ENCODE data around the gene ACER3. TPM values are rescaled to one million over a fixed set of nuclear protein-coding genes. Genes with fewer than 3 reads are reported as not detected.

The ACER3 gene
- total and polyA plus RNA-seq, 2 of the 4 experiments (the other 2 are of a cell fraction) = 3.5 to 10.0 TPM

GRCh38 chr11:77055101-77055561 lies 194.4 kb downstream of the ACER3 start:
- Histone ChIP-seq H3K9me3 (ENCODE audit: control insufficient read depth, insufficient read depth, low read length) (peaks cover 15% of the 10 kb centered on the region), H2BK20ac (ENCODE audit: low read depth, low read length) (no peak overlapping the region), H3K79me1 (ENCODE audit: low read depth in 1 of 2, low read length in 2 of 2) (no peaks in the 10 kb centered on the region), H3K27me3 (ENCODE audit: control insufficient read depth, insufficient read depth, low read length) (peaks cover 17% of the 10 kb centered on the region), H2AFZ (replicated peaks; ENCODE audit: low read length, poor library complexity) (no peak overlapping the region), H3K14ac (replicated peaks; ENCODE audit: low read depth, low read length) (no peak overlapping the region), H3K4me2 (ENCODE audit: low read depth, low read length) (no peak overlapping the region), H4K91ac (ENCODE audit: insufficient read depth, low read depth, low read length) (no peak overlapping the region), H3K18ac (ENCODE audit: low read depth, low read length) (no peak overlapping the region), H3K4me1 (ENCODE audit: control insufficient read depth, insufficient read depth, low read length) (no peaks in the 10 kb centered on the region), H3K23ac (ENCODE audit: low read depth, low read length) (no peak overlapping the region), H4K5ac (ENCODE audit: low read depth, low read length) (no peak overlapping the region), H4K8ac (ENCODE audit: low read depth in 2 of 2, low read length in 2 of 2) (no peak overlapping the region), H2BK5ac (ENCODE audit: low read depth, low read length, poor library complexity, severe bottlenecking) (no peak overlapping the region), H3K4me3 (ENCODE audit: insufficient read depth, low read depth, low read length) (no peak overlapping the region), H2BK120ac (ENCODE audit: low read depth, low read length) (no peak overlapping the region), H2BK15ac (ENCODE audit: low read depth, low read length) (no peak overlapping the region), H3K9me1 (ENCODE audit: insufficient read depth, low read length) (no peaks in the 10 kb centered on the region), H3K56ac (ENCODE audit: extremely low read depth, insufficient read depth, low read length) (no peak overlapping the region), H3K4ac (ENCODE audit: low read depth, low read length) (no peak overlapping the region), H2AK5ac (ENCODE audit: low read depth, low read length) (no peak overlapping the region), H2AK9ac (replicated peaks; ENCODE audit: low read depth, low read length, poor library complexity) (no peak overlapping the region), H4K20me1 (ENCODE audit: insufficient read depth, low read length) (no peaks in the 10 kb centered on the region), H3K27ac (ENCODE audit: insufficient read depth, low read length) (no peak overlapping the region), H3K9ac (ENCODE audit: low read depth, low read length) (no peak overlapping the region), H3K36me3 (ENCODE audit: control insufficient read depth, insufficient read depth, low read length) (no peaks in the 10 kb centered on the region)
- ChIA-PET CTCF (no interaction called here), POLR2A (ENCODE audit: unreplicated experiment) (interaction anchor here (0.5 kb wide), 1 partner anchor 12 kb away, joined by 3 read pairs; the partner anchor contains the start of gene CAPN5)
- dilution Hi-C loops (cut with HindIII; ENCODE audit: low sequenced_read_pairs, unreplicated experiment) = no loop called here
- in situ Hi-C loops (cut with MboI; ENCODE audit: low sequenced_read_pairs) = no loop called here
- TF ChIP-seq MAFK (IDR thresholded peaks at IDR 0.05; ENCODE audit: low read depth, low read length) = no peak
- TF ChIP-seq POLR2A (IDR thresholded peaks at IDR 0.05; ENCODE audit: low read depth, low read length) = no peak
- TF ChIP-seq RCOR1 (IDR thresholded peaks at IDR 0.05; ENCODE audit: insufficient replicate concordance, low read length) = no peak
- no peak for TF ChIP-seq CHD1 (IDR thresholded peaks at IDR 0.05; ENCODE audit: low read depth, low read length)
- TF ChIP-seq BHLHE40 (IDR thresholded peaks at IDR 0.05; ENCODE audit: low read depth, low read length) = no peak
- TF ChIP-seq, protein P1, sequence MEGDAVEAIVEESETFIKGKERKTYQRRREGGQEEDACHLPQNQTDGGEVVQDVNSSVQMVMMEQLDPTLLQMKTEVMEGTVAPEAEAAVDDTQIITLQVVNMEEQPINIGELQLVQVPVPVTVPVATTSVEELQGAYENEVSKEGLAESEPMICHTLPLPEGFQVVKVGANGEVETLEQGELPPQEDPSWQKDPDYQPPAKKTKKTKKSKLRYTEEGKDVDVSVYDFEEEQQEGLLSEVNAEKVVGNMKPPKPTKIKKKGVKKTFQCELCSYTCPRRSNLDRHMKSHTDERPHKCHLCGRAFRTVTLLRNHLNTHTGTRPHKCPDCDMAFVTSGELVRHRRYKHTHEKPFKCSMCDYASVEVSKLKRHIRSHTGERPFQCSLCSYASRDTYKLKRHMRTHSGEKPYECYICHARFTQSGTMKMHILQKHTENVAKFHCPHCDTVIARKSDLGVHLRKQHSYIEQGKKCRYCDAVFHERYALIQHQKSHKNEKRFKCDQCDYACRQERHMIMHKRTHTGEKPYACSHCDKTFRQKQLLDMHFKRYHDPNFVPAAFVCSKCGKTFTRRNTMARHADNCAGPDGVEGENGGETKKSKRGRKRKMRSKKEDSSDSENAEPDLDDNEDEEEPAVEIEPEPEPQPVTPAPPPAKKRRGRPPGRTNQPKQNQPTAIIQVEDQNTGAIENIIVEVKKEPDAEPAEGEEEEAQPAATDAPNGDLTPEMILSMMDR (conservative IDR thresholded peaks at IDR 0.05; ENCODE audit: low read depth, low read length) = no peak
- no peak for TF ChIP-seq RAD21 (IDR thresholded peaks at IDR 0.05; ENCODE audit: low read length)
- no peak for TF ChIP-seq SMC3 (IDR thresholded peaks at IDR 0.05; ENCODE audit: low read depth, low read length)
- TF ChIP-seq, protein P2, sequence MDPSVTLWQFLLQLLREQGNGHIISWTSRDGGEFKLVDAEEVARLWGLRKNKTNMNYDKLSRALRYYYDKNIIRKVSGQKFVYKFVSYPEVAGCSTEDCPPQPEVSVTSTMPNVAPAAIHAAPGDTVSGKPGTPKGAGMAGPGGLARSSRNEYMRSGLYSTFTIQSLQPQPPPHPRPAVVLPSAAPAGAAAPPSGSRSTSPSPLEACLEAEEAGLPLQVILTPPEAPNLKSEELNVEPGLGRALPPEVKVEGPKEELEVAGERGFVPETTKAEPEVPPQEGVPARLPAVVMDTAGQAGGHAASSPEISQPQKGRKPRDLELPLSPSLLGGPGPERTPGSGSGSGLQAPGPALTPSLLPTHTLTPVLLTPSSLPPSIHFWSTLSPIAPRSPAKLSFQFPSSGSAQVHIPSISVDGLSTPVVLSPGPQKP (IDR thresholded peaks at IDR 0.05; ENCODE audit: borderline replicate concordance, low read depth, low read length) = no peak
- TF ChIP-seq FOS (IDR thresholded peaks at IDR 0.05; ENCODE audit: low read depth, low read length) = no peak
- no peak for TF ChIP-seq NFE2L2 (IDR thresholded peaks at IDR 0.05; ENCODE audit: low read depth, low read length)
- TF ChIP-seq MAZ (IDR thresholded peaks at IDR 0.05; ENCODE audit: borderline replicate concordance, low read depth, low read length) = no peak
- TF ChIP-seq MXI1 (IDR thresholded peaks at IDR 0.05; ENCODE audit: borderline replicate concordance, low read depth, low read length) = no peak
- TF ChIP-seq RFX5 (IDR thresholded peaks at IDR 0.05; ENCODE audit: low read depth, low read length) = no peak
- no peak for TF ChIP-seq CEBPB (IDR thresholded peaks at IDR 0.05; ENCODE audit: low read depth, low read length)
- TF ChIP-seq, protein P3, sequence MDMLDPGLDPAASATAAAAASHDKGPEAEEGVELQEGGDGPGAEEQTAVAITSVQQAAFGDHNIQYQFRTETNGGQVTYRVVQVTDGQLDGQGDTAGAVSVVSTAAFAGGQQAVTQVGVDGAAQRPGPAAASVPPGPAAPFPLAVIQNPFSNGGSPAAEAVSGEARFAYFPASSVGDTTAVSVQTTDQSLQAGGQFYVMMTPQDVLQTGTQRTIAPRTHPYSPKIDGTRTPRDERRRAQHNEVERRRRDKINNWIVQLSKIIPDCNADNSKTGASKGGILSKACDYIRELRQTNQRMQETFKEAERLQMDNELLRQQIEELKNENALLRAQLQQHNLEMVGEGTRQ (IDR thresholded peaks at IDR 0.05; ENCODE audit: low read depth, low read length) = no peak
- WGBS, 2 experiments (ENCODE audit: extremely low coverage in 2 of 2, insufficient read length in 1 of 2) = no CpG with 5 or more reads among the region's 2 CpGs
- no peak for DNase-seq
- ATAC-seq (ENCODE audit: low read depth) = no peak
- no TSS peak for BruUV-seq (replicated peaks)
- intact Hi-C loops (cut with micrococcal nuclease) = no loop called here
